WTC11 (cell line): ENCODE measurements around the gene CATSPERB.

Experiments used
- KAT7 ChIP-seq: sonication (generic); formaldehyde crosslinking; IDR thresholded peaks from 2 replicates; pipeline ENCODE4 v1.8.1; 2023; ENCODE audit warnings: missing genetic modification reagents, mild to moderate bottlenecking, borderline replicate concordance
- ZNF232 ChIP-seq: sonication (generic); formaldehyde crosslinking; IDR thresholded peaks from 2 replicates; pipeline ENCODE4 v1.8.0; 2022; ENCODE audit warnings: mild to moderate bottlenecking, missing genetic modification reagents
- TF ChIP-seq, protein P1 (sequence below): fragments of 200-600 bp; IDR thresholded peaks from 2 replicates; pipeline ENCODE4 v1.8.0; 2022; ENCODE audit warnings: antibody characterized with exemption
- TF ChIP-seq, protein P2 (sequence below): sonication (generic); formaldehyde crosslinking; IDR thresholded peaks from 2 replicates; pipeline ENCODE4 v1.8.1; 2023; ENCODE audit warnings: mild to moderate bottlenecking, missing genetic modification reagents, moderate library complexity
- TF ChIP-seq, protein P3 (sequence below): sonication (generic); formaldehyde crosslinking; IDR thresholded peaks from 2 replicates; pipeline ENCODE4 v1.8.1; 2022; ENCODE audit warnings: missing genetic modification reagents, borderline replicate concordance
- TF ChIP-seq, protein P4 (sequence below): sonication (generic); formaldehyde crosslinking; IDR thresholded peaks from 2 replicates; pipeline ENCODE4 v1.8.0; 2022; ENCODE audit warnings: mild to moderate bottlenecking, missing genetic modification reagents

DNA sequence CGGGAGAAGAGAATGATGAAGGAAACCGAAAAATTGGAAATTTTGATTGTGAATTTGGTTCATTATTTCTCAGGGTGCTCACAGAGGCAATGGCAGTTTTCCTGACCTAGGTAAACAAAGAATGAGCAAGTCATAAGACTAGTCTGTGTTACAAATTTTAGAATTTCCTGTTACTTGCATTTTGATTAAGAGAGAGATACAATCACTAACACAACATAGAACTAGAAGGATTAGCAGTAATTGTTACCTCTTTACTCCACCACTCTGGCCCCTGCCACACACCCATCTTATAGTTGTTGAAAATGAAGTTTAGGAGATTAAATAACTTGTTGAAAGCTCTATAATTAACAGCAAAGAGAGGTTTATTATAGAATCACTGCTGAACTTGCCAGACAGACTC, 62.0 kb downstream of the CATSPERB start:
- TF ChIP-seq, protein P1, sequence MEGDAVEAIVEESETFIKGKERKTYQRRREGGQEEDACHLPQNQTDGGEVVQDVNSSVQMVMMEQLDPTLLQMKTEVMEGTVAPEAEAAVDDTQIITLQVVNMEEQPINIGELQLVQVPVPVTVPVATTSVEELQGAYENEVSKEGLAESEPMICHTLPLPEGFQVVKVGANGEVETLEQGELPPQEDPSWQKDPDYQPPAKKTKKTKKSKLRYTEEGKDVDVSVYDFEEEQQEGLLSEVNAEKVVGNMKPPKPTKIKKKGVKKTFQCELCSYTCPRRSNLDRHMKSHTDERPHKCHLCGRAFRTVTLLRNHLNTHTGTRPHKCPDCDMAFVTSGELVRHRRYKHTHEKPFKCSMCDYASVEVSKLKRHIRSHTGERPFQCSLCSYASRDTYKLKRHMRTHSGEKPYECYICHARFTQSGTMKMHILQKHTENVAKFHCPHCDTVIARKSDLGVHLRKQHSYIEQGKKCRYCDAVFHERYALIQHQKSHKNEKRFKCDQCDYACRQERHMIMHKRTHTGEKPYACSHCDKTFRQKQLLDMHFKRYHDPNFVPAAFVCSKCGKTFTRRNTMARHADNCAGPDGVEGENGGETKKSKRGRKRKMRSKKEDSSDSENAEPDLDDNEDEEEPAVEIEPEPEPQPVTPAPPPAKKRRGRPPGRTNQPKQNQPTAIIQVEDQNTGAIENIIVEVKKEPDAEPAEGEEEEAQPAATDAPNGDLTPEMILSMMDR, result no peak
- no peak for TF ChIP-seq KAT7 (CRISPR knock-in tag)
- TF ChIP-seq, protein P2, sequence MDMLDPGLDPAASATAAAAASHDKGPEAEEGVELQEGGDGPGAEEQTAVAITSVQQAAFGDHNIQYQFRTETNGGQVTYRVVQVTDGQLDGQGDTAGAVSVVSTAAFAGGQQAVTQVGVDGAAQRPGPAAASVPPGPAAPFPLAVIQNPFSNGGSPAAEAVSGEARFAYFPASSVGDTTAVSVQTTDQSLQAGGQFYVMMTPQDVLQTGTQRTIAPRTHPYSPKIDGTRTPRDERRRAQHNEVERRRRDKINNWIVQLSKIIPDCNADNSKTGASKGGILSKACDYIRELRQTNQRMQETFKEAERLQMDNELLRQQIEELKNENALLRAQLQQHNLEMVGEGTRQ, result no peak
- TF ChIP-seq, protein P3, sequence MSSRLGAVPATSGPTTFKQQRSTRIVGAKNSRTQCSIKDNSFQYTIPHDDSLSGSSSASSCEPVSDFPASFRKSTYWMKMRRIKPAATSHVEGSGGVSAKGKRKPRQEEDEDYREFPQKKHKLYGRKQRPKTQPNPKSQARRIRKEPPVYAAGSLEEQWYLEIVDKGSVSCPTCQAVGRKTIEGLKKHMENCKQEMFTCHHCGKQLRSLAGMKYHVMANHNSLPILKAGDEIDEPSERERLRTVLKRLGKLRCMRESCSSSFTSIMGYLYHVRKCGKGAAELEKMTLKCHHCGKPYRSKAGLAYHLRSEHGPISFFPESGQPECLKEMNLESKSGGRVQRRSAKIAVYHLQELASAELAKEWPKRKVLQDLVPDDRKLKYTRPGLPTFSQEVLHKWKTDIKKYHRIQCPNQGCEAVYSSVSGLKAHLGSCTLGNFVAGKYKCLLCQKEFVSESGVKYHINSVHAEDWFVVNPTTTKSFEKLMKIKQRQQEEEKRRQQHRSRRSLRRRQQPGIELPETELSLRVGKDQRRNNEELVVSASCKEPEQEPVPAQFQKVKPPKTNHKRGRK (CRISPR knock-in tag), result no peak
- TF ChIP-seq ZNF232, result no peak
- TF ChIP-seq, protein P4, sequence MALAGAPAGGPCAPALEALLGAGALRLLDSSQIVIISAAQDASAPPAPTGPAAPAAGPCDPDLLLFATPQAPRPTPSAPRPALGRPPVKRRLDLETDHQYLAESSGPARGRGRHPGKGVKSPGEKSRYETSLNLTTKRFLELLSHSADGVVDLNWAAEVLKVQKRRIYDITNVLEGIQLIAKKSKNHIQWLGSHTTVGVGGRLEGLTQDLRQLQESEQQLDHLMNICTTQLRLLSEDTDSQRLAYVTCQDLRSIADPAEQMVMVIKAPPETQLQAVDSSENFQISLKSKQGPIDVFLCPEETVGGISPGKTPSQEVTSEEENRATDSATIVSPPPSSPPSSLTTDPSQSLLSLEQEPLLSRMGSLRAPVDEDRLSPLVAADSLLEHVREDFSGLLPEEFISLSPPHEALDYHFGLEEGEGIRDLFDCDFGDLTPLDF (CRISPR knock-in tag), result no peak
